IMR-90 (cell line): ENCODE data around the gene CCHCR1. TPM values are rescaled to one million over a fixed set of nuclear protein-coding genes. Genes with fewer than 3 reads are reported as not detected.

Experiments
- ATAC-seq: fragments of 200-7000 bp; cut with Tn5 transposase; 2 replicates; pipeline ENCODE4 v1.9.1; 2020; ENCODE audit warnings: low read depth, mild to moderate bottlenecking, moderate library complexity
- BruUV-seq: library from RNA; stranded (reverse); fragments of 400-500 nt; replicated peaks from 2 replicates; lab custom pipeline; 2021; lab: Mats Ljungman, UMichigan
- CTCF ChIA-PET: fragments of 300-600 bp; formaldehyde crosslinking; extraction: SDS; loops from one replicate; lab custom pipeline; 2021; ENCODE audit warnings: antibody characterized with exemption; lab: Yijun Ruan, JAX
- POLR2A ChIA-PET: fragments of 300-600 bp; sonication (Branson Sonifier 250); formaldehyde crosslinking; loops from one replicate; lab custom pipeline; 2022; ENCODE audit warnings: antibody characterized with exemption; ENCODE audit not compliant: unreplicated experiment; lab: Charles Lee
- DNase-seq: peaks from one replicate; pipeline ENCODE4 v3.0.0; 2013
- H2AFZ ChIP-seq: replicated peaks from 2 replicates; pipeline ENCODE3; 2013; ENCODE audit warnings: low read length, mild to moderate bottlenecking; ENCODE audit not compliant: poor library complexity
- H2AK5ac ChIP-seq: 2 replicates; pipeline ENCODE4 v1.6.1; 2013; ENCODE audit warnings: low read depth, low read length, inconsistent platforms
- H2AK9ac ChIP-seq: replicated peaks from 2 replicates; pipeline ENCODE3; 2013; ENCODE audit warnings: mild to moderate bottlenecking, low read depth, low read length, moderate library complexity; ENCODE audit not compliant: poor library complexity
- H2BK120ac ChIP-seq: 2 replicates; pipeline ENCODE4 v1.6.1; 2013; ENCODE audit warnings: low read depth, low read length, inconsistent platforms
- H2BK15ac ChIP-seq: 3 replicates; pipeline ENCODE4 v1.6.1; 2013; ENCODE audit warnings: low read depth, low read length, inconsistent platforms
- H2BK20ac ChIP-seq: 2 replicates; pipeline ENCODE4 v1.6.1; 2013; ENCODE audit warnings: low read depth, mild to moderate bottlenecking, inconsistent platforms, low read length, moderate library complexity
- H2BK5ac ChIP-seq: 2 replicates; pipeline ENCODE4 v1.6.1; 2013; ENCODE audit warnings: mild to moderate bottlenecking, low read depth, low read length, inconsistent platforms; ENCODE audit not compliant: poor library complexity, severe bottlenecking
- H3K14ac ChIP-seq: replicated peaks from 2 replicates; pipeline ENCODE4 v1.6.1; 2013; ENCODE audit warnings: low read depth, low read length, inconsistent platforms
- H3K18ac ChIP-seq: 2 replicates; pipeline ENCODE4 v1.6.1; 2013; ENCODE audit warnings: low read depth, low read length, control low read depth
- H3K23ac ChIP-seq: 2 replicates; pipeline ENCODE4 v1.6.1; 2013; ENCODE audit warnings: low read depth, low read length, inconsistent platforms
- H3K27ac ChIP-seq: 2 replicates; pipeline ENCODE4 v1.5.1; 2013; ENCODE audit warnings: mild to moderate bottlenecking, control low read depth, low read length; ENCODE audit not compliant: insufficient read depth
- H3K27me3 ChIP-seq: 2 replicates; pipeline ENCODE4 v1.6.1; 2013; ENCODE audit warnings: low read length; ENCODE audit not compliant: control insufficient read depth, insufficient read depth
- H3K36me3 ChIP-seq: 2 replicates; pipeline ENCODE4 v1.6.1; 2013; ENCODE audit warnings: low read length, mixed read lengths; ENCODE audit not compliant: control insufficient read depth, insufficient read depth
- H3K4ac ChIP-seq: 2 replicates; pipeline ENCODE4 v1.6.1; 2013; ENCODE audit warnings: low read depth, low read length, inconsistent platforms
- H3K4me1 ChIP-seq: 2 replicates; pipeline ENCODE4 v1.6.1; 2013; ENCODE audit warnings: low read length, mixed read lengths; ENCODE audit not compliant: control insufficient read depth, insufficient read depth
- H3K4me2 ChIP-seq: 2 replicates; pipeline ENCODE4 v1.6.1; 2013; ENCODE audit warnings: low read depth, mild to moderate bottlenecking, control low read depth, low read length, moderate library complexity
- H3K4me3 ChIP-seq: 2 replicates; pipeline ENCODE4 v1.5.1; 2013; ENCODE audit warnings: low read depth, mild to moderate bottlenecking, control low read depth, low read length, moderate library complexity; ENCODE audit not compliant: insufficient read depth
- H3K56ac ChIP-seq: 2 replicates; pipeline ENCODE4 v1.6.1; 2013; ENCODE audit warnings: low read length, inconsistent platforms; ENCODE audit not compliant: insufficient read depth; ENCODE audit errors: extremely low read depth
- H3K79me1 ChIP-seq, 2 experiments: 2 replicates each; pipeline ENCODE4 v1.6.1; 2013; ENCODE audit warnings: low read length in 2 of 2, inconsistent platforms in 1 of 2, low read depth in 1 of 2
- H3K9ac ChIP-seq: 2 replicates; pipeline ENCODE4 v1.6.1; 2013; ENCODE audit warnings: low read depth, low read length, control low read depth
- H3K9me1 ChIP-seq: 2 replicates; pipeline ENCODE4 v1.6.1; 2013; ENCODE audit warnings: low read length, inconsistent platforms; ENCODE audit not compliant: insufficient read depth
- H3K9me3 ChIP-seq: 2 replicates; pipeline ENCODE4 v1.6.1; 2013; ENCODE audit warnings: low read length; ENCODE audit not compliant: control insufficient read depth, insufficient read depth
- H4K20me1 ChIP-seq: 2 replicates; pipeline ENCODE4 v1.6.1; 2013; ENCODE audit warnings: low read length, inconsistent platforms; ENCODE audit not compliant: insufficient read depth
- H4K5ac ChIP-seq: 2 replicates; pipeline ENCODE4 v1.6.1; 2013; ENCODE audit warnings: mild to moderate bottlenecking, low read depth, low read length, control low read depth
- H4K8ac ChIP-seq, 2 experiments: 2 replicates each; pipeline ENCODE4 v1.6.1; 2013; ENCODE audit warnings: low read depth in 2 of 2, low read length in 2 of 2, control low read depth in 1 of 2, inconsistent platforms in 1 of 2
- H4K91ac ChIP-seq: 2 replicates; pipeline ENCODE4 v1.6.1; 2013; ENCODE audit warnings: low read depth, low read length, inconsistent platforms; ENCODE audit not compliant: insufficient read depth
- CHD1 ChIP-seq: IDR thresholded peaks from 2 replicates; pipeline ENCODE4 v1.6.1; 2012; ENCODE audit warnings: low read depth, low read length, improper control_type of control experiment
- MAFK ChIP-seq: IDR thresholded peaks from 2 replicates; pipeline ENCODE4 v1.6.1; 2012; ENCODE audit warnings: low read depth, low read length, improper control_type of control experiment
- MAZ ChIP-seq: IDR thresholded peaks from 2 replicates; pipeline ENCODE4 v1.6.1; 2012; ENCODE audit warnings: low read depth, mild to moderate bottlenecking, low read length, improper control_type of control experiment, moderate library complexity, borderline replicate concordance
- RAD21 ChIP-seq: IDR thresholded peaks from 2 replicates; pipeline ENCODE4 v1.6.1; 2012; ENCODE audit warnings: low read length, improper control_type of control experiment
- WGBS, 2 experiments: methylation state at CpG; one replicate each; pipeline versions ENCODE4 v1.1.5 to v1.1.7; 2013; ENCODE audit warnings: missing lambda C conversion rate in 2 of 2; ENCODE audit not compliant: insufficient read length in 1 of 2; ENCODE audit errors: extremely low coverage in 2 of 2; 5-methylcytosine and 5-hydroxymethylcytosine counted together
- dilution Hi-C: fragments of 300-500 bp; cut with HindIII; formaldehyde crosslinking; loops from one replicate; pipeline ENCODE4 v1.14.3; 2018; ENCODE audit warnings: low sequenced_read_pairs; ENCODE audit not compliant: unreplicated experiment
- in situ Hi-C: fragments of 300-500 bp; cut with MboI; formaldehyde crosslinking; loops from 3 replicates; pipeline ENCODE4 v1.14.3; 2019; ENCODE audit warnings: low sequenced_read_pairs, inconsistent platforms, mixed read lengths
- intact Hi-C: fragments of 100-400 bp; cut with micrococcal nuclease; formaldehyde crosslinking; loops from 2 replicates; pipeline ENCODE4 v1.10.0; 2022
- polyA plus RNA-seq, 3 experiments: library from polyadenylated mRNA; depleted of rRNA; stranded (reverse); fragments of >200 nt; gene quantifications; 2 replicates each; pipeline ENCODE4 v1.2.3, GENCODE V29; 2012; ENCODE audit warnings: low replicate concordance in 1 of 3
- total RNA-seq: library from RNA; depleted of rRNA; stranded (reverse); fragments of >200 nt; gene quantifications from 2 replicates; pipeline ENCODE4 v1.2.3, GENCODE V29; 2012

The CCHCR1 gene
- total and polyA plus RNA-seq, 2 of the 4 experiments (the other 2 are of a cell fraction) = 13.1 to 22.0 TPM

- no peak overlapping the region for H2BK120ac ChIP-seq
- H3K14ac ChIP-seq = no peak overlapping the region
- H4K91ac ChIP-seq = no peak overlapping the region
- peak overlapping the region; percentile 50 for H2AK9ac ChIP-seq
- H2AK5ac ChIP-seq = no peak overlapping the region
- no peak overlapping the region for H3K4me2 ChIP-seq
- CTCF ChIA-PET = no interaction called here
- H3K4me3 ChIP-seq = no peak overlapping the region
- peak overlapping the region in 1 of 2 experiments; percentile 25; a peak in 1 of 4 replicates for H4K8ac ChIP-seq
- no peak overlapping the region for H2BK5ac ChIP-seq
- H3K9ac ChIP-seq = no peak overlapping the region
- peaks cover 6% of the 10 kb centered on the region for H3K4me1 ChIP-seq
- no peaks in the 10 kb centered on the region for H3K79me1 ChIP-seq
- no peaks in the 10 kb centered on the region for H3K9me3 ChIP-seq
- H3K27ac ChIP-seq = no peak overlapping the region
- no TSS peak for BruUV-seq
- peak overlapping the region; percentile 81 for H2AFZ ChIP-seq
- no peak overlapping the region for H3K23ac ChIP-seq
- TF ChIP-seq CHD1 = no peak
- no peak for TF ChIP-seq MAZ
- TF ChIP-seq MAFK = no peak
- no peak for TF ChIP-seq RAD21
- H3K18ac ChIP-seq = no peak overlapping the region
- H3K27me3 ChIP-seq = no peaks in the 10 kb centered on the region
- H3K9me1 ChIP-seq = peaks cover 5% of the 10 kb centered on the region; the same call in 1 of the 2 replicates
- no peak overlapping the region for H2BK15ac ChIP-seq
- no peak overlapping the region for H4K5ac ChIP-seq
- 0 out of 2 replicates have a peak, but pooled peaks have one; percentile 36 for ATAC-seq
- no peak overlapping the region for H3K56ac ChIP-seq
- no peak for DNase-seq
- H3K4ac ChIP-seq = no peak overlapping the region
- H2BK20ac ChIP-seq = no peak overlapping the region
- POLR2A ChIA-PET = no interaction called here
- 68% methylated on average over 15 of the region's 26 CpGs; no CpG with 5 or more reads in 1 of the 2 experiments for WGBS, 2 experiments
- intact Hi-C loops (no loop called here), dilution Hi-C loops (no loop called here), in situ Hi-C loops (no loop called here)
- no peaks in the 10 kb centered on the region for H4K20me1 ChIP-seq
- H3K36me3 ChIP-seq = no peaks in the 10 kb centered on the region
These were observed 22.9 kb upstream of the CCHCR1 start for GRCh38 chr6:31180500-31180899.
